GM12801 (cell line): ENCODE results near the gene VEGFC.

Experiments
- TF ChIP-seq, protein P1 (sequence below): IDR thresholded peaks from one replicate; pipeline ENCODE4 v1.5.1; 2011; ENCODE audit warnings: control low read depth; ENCODE audit not compliant: insufficient read length; ENCODE audit errors: extremely low read depth

VEGFC gene

GRCh38 chr4:176792326-176793059, at the start of gene VEGFC:
Gene VEGFC, minus strand, starts transcription at chr4:176792922. Its CDS starts 611 bp downstream, at chr4:176792311.
- TF ChIP-seq, protein P1, sequence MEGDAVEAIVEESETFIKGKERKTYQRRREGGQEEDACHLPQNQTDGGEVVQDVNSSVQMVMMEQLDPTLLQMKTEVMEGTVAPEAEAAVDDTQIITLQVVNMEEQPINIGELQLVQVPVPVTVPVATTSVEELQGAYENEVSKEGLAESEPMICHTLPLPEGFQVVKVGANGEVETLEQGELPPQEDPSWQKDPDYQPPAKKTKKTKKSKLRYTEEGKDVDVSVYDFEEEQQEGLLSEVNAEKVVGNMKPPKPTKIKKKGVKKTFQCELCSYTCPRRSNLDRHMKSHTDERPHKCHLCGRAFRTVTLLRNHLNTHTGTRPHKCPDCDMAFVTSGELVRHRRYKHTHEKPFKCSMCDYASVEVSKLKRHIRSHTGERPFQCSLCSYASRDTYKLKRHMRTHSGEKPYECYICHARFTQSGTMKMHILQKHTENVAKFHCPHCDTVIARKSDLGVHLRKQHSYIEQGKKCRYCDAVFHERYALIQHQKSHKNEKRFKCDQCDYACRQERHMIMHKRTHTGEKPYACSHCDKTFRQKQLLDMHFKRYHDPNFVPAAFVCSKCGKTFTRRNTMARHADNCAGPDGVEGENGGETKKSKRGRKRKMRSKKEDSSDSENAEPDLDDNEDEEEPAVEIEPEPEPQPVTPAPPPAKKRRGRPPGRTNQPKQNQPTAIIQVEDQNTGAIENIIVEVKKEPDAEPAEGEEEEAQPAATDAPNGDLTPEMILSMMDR = no peak

GRCh38 chr4:176841711-176842112, 49.0 kb upstream of the VEGFC start:
- TF ChIP-seq, protein P1 = no peak

DNA sequence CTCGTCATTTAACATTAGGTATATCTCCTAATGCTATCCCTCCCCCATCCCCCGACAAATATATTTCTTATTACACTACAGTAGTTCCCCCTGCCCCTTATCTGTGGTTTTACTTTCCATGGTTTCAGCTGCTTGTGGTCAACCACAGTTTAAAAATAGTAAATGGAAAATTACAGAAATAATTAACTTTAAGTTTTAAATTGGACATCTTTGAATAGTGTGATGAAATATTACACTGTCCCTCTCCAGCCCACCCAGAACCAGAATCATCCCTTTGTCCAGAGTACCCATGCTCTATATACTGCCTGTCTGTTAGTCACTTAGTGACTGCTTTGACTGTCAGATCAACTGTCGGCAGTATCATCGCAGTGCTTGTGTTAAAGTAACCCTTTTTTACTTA, 47.4 kb upstream of the VEGFC start:
- TF ChIP-seq, protein P1 = no peak

DNA sequence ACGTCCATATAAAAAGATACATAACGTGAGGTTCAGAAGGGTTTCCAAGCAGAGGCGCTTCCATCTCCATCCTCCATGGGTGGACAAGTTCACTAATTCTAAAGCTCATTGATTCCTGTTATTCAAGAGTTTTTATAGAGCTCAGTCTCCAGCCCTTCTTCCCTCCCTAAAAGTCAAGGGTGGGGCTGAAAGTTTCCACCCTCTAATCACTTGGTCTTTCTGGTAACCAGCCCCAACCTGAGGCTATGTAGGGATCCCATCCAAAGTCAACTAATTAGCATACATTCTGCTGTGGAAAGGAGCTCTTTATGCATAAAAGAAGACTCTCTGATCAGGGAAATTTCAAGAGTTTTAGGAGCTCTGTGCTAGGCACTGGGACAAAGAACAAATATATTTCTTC, 46.9 kb upstream of the VEGFC start:
- TF ChIP-seq, protein P1 = no peak

- TF ChIP-seq, protein P1 = no peak
Observed at GRCh38 chr4:176838601-176839433, 46.1 kb upstream of the VEGFC start.

GRCh38 chr4:176837169-176837895, 44.6 kb upstream of the VEGFC start:
- TF ChIP-seq, protein P1 = no peak

- TF ChIP-seq, protein P1 = no peak
Observed at GRCh38 chr4:176834531-176834930, 41.8 kb upstream of the VEGFC start.
